Smooth muscle cell (in vitro differentiated cells): ENCODE results near the gene PDE4C. TPM values are rescaled to one million over a fixed set of nuclear protein-coding genes. Genes with fewer than 3 reads are reported as not detected.

Experiments used
- DNase-seq: peaks from one replicate; lab custom pipeline; 2025; ENCODE audit not compliant: unreplicated experiment; lab: John Stamatoyannopoulos, UW
- H2AFZ ChIP-seq: fragments of 200-600 bp; sonication (generic); 2 replicates; pipeline ENCODE4 v1.6.0; 2016; ENCODE audit warnings: antibody characterized with exemption, low read depth, mild to moderate bottlenecking
- H3F3A ChIP-seq: fragments of 200-600 bp; sonication (generic); 2 replicates; pipeline ENCODE4 v1.6.0; 2017; ENCODE audit warnings: antibody characterized with exemption, low read depth
- H3K27ac ChIP-seq: fragments of 200-600 bp; sonication (generic); 2 replicates; pipeline ENCODE4 v1.5.1; 2016; ENCODE audit warnings: low read depth, mild to moderate bottlenecking
- H3K27me3 ChIP-seq: fragments of 200-600 bp; sonication (generic); 2 replicates; pipeline ENCODE4 v1.6.1; 2016; ENCODE audit warnings: low read depth, mild to moderate bottlenecking
- H3K36me3 ChIP-seq: fragments of 200-600 bp; sonication (generic); 2 replicates; pipeline ENCODE4 v1.5.1; 2016; ENCODE audit warnings: low read depth
- H3K4me1 ChIP-seq: fragments of 200-600 bp; sonication (generic); 2 replicates; pipeline ENCODE4 v1.5.1; 2016; ENCODE audit warnings: low read depth
- H3K4me2 ChIP-seq: fragments of 200-600 bp; sonication (generic); 2 replicates; pipeline ENCODE4 v1.6.0; 2016; ENCODE audit warnings: mild to moderate bottlenecking
- H3K4me3 ChIP-seq: fragments of 200-600 bp; sonication (generic); 2 replicates; pipeline ENCODE4 v1.5.1; 2016; ENCODE audit warnings: mild to moderate bottlenecking
- H3K79me2 ChIP-seq: fragments of 200-600 bp; sonication (generic); 2 replicates; pipeline ENCODE4 v1.6.0; 2016; ENCODE audit warnings: low read depth, mild to moderate bottlenecking
- H3K9ac ChIP-seq: fragments of 200-600 bp; sonication (generic); 2 replicates; pipeline ENCODE4 v1.6.0; 2016; ENCODE audit warnings: low read depth
- H3K9me3 ChIP-seq: fragments of 200-600 bp; sonication (generic); replicated peaks from 2 replicates; pipeline ENCODE4 v1.5.1; 2016; ENCODE audit warnings: low read depth
- H4K20me1 ChIP-seq: fragments of 200-600 bp; sonication (generic); 2 replicates; pipeline ENCODE4 v1.6.0; 2016; ENCODE audit warnings: low read depth
- CTCF ChIP-seq: fragments of 200-600 bp; sonication (generic); IDR thresholded peaks from 2 replicates; pipeline ENCODE4 v1.5.1; 2017; ENCODE audit warnings: borderline replicate concordance, mild to moderate bottlenecking, antibody characterized with exemption; ENCODE audit not compliant: insufficient read depth, poor library complexity, severe bottlenecking
- WGBS: methylation state at CpG from one replicate; pipeline ENCODE4 v1.1.7; 2016; ENCODE audit warnings: low lambda C conversion rate; 5-methylcytosine and 5-hydroxymethylcytosine counted together
- polyA plus RNA-seq: library from polyadenylated mRNA; unstranded; fragments of >200 nt; fragmentation: Nextera tagmentation; extraction: Ambion mirVana; gene quantifications from 2 replicates; pipeline ENCODE4 v1.2.1, GENCODE V29; 2016
- total RNA-seq: library from RNA; depleted of rRNA; stranded (reverse); fragments of >200 nt; gene quantifications from 2 replicates; pipeline ENCODE4 v1.2.3, GENCODE V29; 2014

PDE4C gene
- total and polyA plus RNA-seq, 2 experiments from 2014 or later: 1.1 to 1.7 TPM

- no peaks in the 10 kb centered on the region for H3F3A ChIP-seq
- no peak overlapping the region for H2AFZ ChIP-seq
- no peak overlapping the region for H3K4me2 ChIP-seq
- no peaks in the 10 kb centered on the region for H3K9me3 ChIP-seq
- no peaks in the 10 kb centered on the region for H3K79me2 ChIP-seq
- H3K4me3 ChIP-seq: no peak overlapping the region
- 32% methylated on average over 12 of the region's 33 CpGs for whole genome bisulfite sequencing
- peaks cover 12% of the 10 kb centered on the region for H3K27me3 ChIP-seq
- no peak overlapping the region for H3K27ac ChIP-seq
- TF ChIP-seq CTCF: no peak
- no peaks in the 10 kb centered on the region for H3K36me3 ChIP-seq
- no peaks in the 10 kb centered on the region for H3K4me1 ChIP-seq
- DNase-seq: no peak
- H4K20me1 ChIP-seq: no peaks in the 10 kb centered on the region
- H3K9ac ChIP-seq: no peak overlapping the region
Observed at GRCh38 chr19:18220632-18221275, 5.5 kb downstream of the PDE4C start.

- Histone ChIP-seq H3K27ac (no peak overlapping the region), H3F3A (no peaks in the 10 kb centered on the region), H3K9ac (no peak overlapping the region), H3K4me2 (no peak overlapping the region), H3K27me3 (peaks cover 7% of the 10 kb centered on the region), H2AFZ (no peak overlapping the region), H3K9me3 (no peaks in the 10 kb centered on the region), H3K4me3 (no peak overlapping the region), H3K36me3 (no peaks in the 10 kb centered on the region), H4K20me1 (no peaks in the 10 kb centered on the region), H3K4me1 (no peaks in the 10 kb centered on the region), H3K79me2 (no peaks in the 10 kb centered on the region)
- DNase-seq: no peak
- 82% methylated on average over 28 of the region's 28 CpGs for WGBS
- TF ChIP-seq CTCF: no peak
Observed at GRCh38 chr19:18219911-18220631, 6.2 kb downstream of the PDE4C start.

- WGBS: 72% methylated on average over 3 of the region's 3 CpGs
- no peak overlapping the region for H3K9ac ChIP-seq
- no peak overlapping the region for H3K4me2 ChIP-seq
- no peaks in the 10 kb centered on the region for H3F3A ChIP-seq
- H4K20me1 ChIP-seq: no peaks in the 10 kb centered on the region
- no peak for DNase-seq
- H3K36me3 ChIP-seq: no peaks in the 10 kb centered on the region
- H3K79me2 ChIP-seq: no peaks in the 10 kb centered on the region
- H2AFZ ChIP-seq: no peak overlapping the region
- no peak for TF ChIP-seq CTCF
- H3K9me3 ChIP-seq: no peaks in the 10 kb centered on the region
- H3K4me1 ChIP-seq: no peaks in the 10 kb centered on the region
- H3K27me3 ChIP-seq: peaks cover 6% of the 10 kb centered on the region
- no peak overlapping the region for H3K27ac ChIP-seq
- H3K4me3 ChIP-seq: no peak overlapping the region
Observed at GRCh38 chr19:18218600-18218999, 7.6 kb downstream of the PDE4C start.
